HG02798 (cell line): ENCODE measurements around the gene MBNL2.
A peak's percentile ranks its signal among the peaks of the same experiment; 100 is the strongest.

Source experiments
- ATAC-seq: cut with Tn5 transposase; IDR thresholded peaks from one replicate; pipeline ENCODE4 v1.9.1; 2021; ENCODE audit warnings: mild to moderate bottlenecking; ENCODE audit not compliant: unreplicated experiment, poor library complexity

The MBNL2 gene

DNA sequence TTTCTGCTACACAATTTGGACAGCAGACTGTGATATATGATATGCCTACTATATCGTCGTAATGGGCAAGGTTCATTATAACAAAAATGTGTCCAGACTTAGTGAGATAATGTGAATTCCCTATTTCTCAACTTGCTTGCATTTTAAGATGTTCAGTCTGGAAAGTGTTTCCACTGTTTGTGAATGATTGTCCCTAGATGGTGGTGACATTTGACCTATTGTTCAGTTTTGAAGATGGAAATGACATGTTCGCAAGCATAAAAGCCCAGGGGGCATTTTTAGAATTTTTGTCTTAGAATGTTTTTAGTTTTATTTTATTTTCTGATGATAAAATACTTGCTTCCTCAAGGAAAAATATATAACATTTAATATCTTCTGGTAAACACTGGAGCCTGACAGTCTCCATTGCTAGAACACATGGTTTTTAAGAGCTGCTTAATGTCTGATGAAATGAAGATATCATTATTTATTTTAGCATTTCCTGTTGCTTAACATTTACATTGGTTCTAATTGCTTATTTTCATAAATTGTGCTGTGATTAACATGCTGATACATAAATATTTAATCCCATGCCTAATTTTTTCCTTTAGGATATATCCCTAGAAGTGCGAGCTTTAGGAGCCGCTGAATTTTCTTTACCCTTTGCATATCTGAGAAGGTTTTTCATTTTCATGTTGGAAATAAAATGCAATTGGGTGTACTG, 27.1 kb downstream of the MBNL2 start:
- no peak for ATAC-seq

DNA sequence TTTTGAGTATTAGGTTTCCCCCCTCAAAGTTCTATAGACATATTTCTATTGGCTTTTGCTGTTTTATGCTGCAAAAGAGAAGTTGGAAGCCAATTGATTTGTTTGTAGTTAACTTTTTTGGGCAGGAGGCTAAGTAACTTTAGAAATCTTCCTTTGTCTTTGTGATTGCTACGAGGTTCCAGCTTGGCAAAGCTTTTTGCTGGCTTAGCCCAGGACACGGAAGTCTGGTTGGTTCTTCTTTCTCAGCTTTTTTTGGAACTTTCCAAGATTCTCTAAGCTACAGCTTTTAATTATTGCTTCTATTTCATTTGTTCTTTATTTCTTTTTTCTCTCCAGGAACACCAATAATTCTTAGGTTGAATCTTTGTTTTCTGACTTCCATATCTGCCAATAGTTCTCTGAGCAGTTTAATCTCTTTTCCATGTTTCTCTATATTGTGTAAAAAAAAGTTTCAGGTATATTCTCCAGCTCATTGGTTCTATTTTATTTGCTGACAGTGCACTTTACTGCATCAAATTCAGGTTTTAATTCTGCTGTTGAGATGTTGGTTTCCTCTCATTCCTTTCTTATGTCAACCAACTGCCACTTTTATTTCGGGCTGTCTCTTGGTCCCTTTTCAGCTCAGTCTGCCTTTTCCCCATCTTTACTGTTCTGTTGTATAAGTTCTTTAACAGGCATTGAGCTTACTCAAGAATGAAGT, 27.8 kb downstream of the MBNL2 start:
- no peak for ATAC-seq

DNA sequence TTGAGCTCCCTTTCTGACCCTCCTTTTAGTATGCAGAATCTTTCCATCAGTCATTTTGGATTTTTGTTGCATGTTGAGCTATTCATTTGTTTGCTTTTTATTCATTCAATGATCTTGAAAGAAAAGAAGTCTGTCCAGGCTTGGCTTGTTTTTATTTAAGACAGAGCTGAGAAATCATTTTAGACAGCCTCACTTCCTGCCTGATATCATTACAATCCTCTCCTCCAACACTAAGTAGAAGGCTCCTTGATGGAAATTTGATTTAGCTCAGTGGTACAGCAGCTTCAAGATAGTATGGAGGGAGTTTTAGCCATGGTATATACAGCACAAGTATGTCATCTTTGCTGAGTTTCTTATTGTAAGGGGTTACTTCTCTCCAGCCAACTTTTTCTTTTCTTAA, 28.4 kb downstream of the MBNL2 start:
- no peak for ATAC-seq

DNA sequence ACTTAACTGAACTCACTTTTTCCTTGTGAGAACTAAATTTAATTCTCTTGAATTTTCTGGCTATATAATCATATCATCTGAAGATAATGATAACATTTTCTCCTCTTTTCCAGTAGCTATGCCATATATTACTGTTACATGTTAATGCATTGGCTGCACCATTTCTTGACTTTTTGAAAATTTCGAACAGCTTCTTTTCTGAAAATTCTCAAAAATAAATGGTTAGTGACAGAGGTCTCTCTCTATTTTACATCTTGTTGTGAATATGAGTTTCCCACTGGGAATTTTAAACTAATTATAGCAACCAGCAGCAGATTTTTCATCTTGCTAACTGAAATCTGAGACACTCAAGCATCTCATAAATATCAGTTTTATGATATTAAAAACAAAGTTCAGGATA, 30.6 kb downstream of the MBNL2 start:
- no peak for ATAC-seq

DNA sequence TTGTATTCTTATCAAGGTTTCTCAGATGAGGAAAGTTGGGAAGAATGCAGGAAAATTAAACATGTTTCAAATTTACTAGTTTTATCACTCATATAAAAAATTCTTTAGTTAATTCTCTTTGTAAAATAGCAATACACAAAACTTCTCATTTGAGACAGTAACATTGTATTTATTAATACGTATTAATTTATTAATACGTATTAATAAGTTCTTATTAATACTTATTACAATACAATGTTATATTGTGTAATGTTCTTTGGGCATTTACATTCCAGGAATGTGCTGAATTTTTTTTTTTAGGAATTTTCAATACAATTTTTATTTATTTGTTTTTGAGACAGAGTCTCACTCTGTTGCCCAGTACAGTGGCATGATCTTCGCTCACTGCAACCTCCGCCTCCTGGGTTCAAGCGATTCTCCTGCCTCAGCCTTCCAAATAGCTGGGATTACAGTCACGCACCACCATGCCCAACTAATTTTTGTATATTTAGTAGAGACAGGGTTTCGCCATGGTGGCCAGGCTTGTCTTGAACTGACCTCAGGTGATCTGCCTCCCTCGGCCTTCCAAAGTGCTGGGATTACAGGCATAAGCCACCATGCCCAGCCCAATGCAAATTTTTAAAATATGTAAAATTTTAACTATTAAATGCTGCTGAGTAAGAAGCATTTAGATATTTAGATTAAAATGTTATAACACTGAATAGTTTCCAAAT, 31.6 kb downstream of the MBNL2 start:
- no peak for ATAC-seq

DNA sequence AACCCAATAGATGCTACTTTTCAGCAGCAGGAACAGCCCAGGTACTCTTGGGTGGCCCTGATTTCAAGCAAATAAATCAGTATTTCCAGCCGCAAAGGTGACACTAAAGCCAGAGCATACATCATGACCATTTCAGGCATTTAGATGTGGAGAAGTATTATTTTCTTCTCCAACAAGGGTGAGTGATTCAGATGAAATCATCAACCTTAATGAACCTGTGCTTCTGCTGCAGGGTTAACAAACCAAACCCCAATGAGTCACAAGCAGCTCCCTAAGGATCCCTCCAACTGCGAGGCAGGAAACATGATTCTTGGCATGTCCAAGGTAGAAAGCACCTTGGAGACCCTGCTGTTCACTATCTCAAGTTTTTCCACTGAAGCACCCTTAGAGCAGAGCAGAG, 32.7 kb downstream of the MBNL2 start:
- ATAC-seq, result no peak

DNA sequence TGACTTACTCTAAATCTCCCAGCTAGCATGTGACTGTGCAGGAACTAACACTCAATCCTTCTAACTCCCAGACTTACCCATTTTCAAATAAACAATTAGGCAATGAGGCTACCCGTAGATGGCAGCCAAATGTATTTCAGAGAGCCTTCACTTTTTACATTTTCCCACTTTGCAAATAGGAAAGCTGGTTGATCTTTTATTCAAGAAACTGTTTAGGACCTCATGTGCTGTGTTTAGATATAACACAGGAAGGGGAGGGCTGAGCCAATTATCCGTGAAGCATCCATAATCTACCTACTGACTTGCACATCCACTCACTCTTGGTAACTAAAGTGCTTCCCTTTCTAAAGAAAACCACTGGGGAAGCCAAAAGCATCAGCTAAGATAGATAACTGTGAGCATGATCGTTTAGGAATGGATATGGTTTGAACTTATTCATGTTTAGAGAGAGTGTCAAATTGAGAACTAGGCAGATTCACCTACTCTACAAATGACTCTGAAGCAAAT, 33.4 kb downstream of the MBNL2 start:
- no peak for ATAC-seq

DNA sequence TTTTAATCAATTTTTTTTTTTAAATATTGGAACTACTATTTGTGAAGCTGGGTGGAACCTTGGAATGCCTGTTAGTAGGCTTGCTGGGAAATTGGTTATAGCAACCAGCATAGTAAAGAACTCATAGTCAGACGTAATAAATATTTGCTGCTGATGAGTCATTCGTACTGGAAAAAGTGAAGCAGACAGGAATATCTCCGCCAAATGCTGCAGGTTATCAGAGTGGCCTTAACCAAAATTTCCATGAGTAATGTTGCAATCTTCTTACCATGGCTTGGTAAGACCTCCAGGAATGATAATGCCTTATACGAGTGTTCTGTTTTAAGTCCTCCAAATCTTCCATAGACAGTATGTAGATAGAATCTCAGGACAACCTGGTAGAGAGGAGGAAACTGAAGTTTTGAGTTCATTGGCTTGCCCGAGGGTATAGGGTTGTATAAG, 34.2 kb downstream of the MBNL2 start:
- no peak for ATAC-seq

DNA sequence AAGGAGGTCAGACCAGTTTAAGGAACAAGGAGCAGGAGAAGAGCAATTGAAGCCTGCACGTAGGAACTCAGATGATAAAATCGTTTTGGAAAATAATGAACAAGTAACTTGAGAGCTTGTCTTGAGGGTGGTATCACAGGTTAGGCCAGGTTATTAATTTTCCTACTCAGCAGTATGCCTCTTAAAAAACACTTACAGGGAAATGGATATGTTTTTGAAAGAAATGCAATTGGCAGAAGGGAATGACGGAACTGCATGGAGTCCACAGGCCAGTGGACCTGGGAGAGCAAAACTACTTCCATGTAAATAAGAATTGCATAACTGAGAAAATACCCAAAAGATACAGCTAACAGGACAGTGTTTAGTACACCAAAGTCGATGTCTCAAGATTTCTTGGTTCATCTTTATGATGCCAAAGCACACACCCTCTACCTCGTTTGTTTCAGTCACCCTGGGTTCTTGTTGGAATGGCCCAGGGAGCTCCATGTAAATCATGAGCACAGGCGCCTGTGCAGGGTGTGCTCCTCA, 35.2 kb downstream of the MBNL2 start:
- no peak for ATAC-seq

DNA sequence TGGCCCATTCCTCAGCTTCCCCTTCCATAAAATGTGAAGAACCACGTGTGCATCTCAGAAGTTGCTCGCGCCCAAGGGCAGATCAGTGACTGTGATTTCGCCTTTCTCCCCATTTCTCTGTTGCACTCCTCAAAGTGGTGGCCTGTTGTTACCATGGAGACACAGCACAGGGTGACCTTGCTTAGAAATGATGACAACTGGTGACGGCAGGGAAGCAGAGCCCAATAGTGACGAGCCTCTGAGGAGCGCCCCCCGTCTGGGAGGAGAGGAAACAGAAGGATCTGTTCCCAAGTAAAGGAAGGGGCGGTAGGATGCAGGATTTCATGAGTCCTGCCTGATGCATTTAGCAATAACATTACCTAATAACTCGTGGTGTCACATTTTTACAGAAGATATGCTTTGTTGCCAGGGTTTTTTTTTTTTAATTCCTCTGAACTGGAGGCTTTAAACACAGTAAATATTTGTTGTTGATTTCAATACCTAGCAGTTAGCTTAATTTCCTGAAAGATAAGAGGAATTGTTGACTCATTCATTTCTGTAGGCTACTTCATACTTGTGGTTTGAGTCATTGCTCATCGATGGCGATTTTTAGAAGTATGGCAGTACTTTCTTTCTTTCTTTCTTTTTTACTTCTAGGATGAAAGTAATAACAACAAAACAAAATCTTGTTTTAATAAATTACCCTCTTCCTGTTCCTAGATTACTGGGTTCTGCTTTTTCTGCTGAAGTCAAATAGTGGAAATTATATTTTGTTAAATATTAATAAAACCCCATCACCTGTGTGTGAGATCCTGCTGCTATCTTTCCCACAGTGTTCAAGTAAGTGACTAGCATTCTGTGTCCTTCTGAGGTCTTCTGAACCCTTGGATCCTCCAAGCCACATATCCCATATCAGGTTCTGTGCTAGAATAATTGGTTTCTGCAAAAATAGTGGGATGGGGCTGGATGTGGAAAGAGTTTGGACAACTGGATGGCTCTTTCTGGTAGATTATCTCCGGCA, 36.0 kb downstream of the MBNL2 start:
- ATAC-seq, result peak; percentile 72

DNA sequence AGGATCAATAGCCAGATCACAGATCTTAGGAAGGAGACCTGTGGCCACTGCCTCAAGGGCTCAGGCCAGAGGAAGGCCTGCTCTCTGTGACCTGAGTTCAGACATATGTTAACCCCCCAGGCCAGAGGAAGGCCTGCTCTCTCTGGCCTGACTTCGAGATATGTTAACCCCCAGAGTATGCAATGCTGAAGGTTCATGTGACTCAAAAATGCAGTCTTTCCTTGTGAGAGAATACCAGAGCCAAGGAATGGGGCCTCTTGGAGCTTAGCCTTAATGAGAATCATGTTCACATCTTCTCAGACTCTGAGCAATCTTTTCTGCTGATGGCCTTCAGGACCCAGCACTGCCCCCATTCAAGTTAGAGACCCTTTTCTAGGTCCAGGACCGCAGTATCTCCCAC, 36.7 kb downstream of the MBNL2 start:
- ATAC-seq, result no peak

DNA sequence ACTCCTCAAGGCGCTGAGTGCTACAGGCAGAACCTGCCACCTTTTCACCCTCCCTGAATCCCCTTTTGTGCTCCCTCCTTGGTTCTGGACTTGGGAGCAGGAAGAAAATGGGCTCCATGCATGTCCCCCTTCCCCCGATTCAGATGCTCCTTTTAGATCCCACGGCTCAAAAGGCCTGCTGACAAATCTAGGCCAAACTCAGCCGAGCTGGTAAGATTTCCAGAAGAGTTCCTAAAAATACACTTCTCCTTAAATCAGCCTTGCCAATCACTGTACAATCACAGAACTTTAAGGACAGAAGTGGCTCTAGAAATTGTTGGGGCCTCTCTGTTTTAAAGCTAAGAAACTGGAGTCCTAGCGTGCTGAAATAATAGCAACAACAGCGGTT, 37.3 kb downstream of the MBNL2 start:
- ATAC-seq, result no peak

DNA sequence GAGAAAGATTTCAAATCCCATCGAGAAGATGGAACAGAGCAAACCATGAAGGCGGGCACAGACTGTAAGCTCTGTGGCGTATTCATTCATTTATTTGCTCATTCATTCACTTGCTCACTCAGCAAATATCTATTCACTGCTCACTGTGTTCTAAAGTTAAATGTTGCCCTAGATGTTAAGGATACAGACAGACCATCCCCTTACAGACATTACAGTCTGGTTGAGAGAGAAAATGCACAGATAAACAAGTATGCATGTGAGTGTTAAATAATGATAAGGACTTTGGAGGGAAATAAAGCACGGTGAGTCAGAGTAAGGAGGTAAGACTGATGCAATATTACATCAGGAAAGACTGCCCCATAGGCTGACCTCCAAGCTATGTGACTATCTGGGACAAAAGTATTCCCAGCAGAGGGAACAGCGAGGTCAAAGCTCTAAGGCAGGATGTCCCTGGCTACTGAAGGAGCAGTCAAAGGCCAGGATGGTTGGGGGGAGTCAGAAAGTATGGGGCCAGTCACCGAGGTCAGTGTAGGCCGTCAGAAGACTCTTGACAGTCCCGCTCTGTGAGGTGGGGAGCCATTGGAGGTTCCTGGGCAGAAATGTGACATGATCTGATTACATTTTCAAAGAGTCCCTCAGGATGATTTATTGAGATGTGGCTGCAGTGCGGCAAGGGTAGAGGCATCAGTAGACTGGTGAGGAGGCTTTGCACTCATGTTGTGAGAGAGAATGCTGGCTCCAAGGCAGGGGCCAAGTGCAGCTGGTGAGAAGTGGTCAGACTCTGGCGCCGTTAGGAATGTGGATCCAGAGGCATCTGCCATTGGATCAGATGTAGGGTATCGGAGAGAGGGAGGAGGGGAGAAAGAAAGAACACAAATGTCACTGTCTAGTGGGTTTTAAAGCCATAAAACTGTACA, 37.9 kb downstream of the MBNL2 start:
- no peak for ATAC-seq

DNA sequence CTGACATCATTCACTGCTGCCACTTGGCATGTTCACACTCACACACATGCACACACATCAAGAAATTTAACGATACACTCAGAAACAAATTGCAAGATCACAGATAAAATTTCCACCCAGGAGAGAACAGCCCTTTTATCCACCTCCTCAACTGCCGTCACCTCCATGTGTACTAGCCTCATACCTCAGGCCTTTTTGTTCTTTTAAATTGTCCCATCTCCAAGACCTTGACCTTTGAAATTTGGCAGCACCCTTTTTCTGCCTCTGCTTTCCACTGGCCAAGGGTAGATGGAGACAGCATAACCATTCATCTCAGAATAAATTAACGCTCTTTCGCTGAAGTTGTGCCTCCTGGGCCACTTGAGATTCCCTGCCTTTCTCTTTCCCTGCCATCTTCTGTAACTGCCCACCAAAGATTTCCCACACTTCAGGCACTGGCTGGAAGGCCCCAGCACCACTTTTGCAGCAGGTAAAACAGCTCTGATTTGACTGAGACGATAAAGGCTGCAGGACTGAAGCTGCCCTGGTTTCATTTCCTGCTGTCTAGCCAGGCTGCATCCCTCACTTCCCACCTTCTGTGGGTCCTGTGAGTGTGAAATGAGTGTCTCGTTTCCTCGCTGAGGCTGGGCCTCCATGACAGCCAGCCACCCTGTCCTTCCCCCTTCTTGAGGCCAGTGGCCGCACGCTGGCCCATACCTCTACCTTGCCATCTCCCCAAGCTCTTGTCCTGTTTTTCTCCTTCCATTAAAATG, 39.3 kb downstream of the MBNL2 start:
- peak; percentile 63 for ATAC-seq

DNA sequence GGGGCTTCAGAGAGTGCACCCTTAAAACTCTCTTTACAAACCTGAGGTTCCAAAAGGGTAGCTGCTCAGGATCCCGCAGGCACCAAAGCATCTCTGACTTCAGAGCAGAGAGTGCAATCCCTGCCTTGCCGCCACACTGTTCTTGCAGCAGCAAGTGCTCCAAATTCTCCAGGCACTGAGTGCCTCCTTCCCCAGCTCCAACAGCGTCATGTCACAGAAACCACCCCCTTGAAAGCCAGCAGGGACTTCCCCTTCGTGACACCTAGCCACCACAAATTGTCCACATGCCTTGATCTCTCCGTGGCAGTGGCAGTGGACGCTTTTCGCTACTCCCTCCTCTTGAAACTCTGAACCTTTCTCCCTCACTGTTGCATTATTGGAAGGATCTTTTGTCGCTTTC, 39.9 kb downstream of the MBNL2 start:
- no peak for ATAC-seq

DNA sequence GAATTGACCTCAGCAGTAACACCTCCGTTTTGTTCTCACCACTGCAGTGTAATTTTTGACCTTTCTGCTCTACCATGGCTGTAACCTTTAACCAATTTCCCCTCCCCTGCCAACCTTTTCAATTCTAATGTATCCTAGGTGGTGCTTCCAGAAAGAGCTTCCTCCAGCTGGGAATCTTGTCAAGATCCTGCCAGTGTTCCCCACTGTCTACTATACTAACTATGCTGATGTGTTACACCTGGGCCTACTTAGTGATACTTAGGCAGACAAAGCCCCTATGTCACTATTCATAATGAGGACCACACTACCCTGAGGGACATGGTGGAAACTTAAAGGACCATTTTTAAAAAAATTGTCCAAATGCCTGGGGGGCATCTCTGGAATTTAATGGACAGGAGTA, 41.0 kb downstream of the MBNL2 start:
- no peak for ATAC-seq

DNA sequence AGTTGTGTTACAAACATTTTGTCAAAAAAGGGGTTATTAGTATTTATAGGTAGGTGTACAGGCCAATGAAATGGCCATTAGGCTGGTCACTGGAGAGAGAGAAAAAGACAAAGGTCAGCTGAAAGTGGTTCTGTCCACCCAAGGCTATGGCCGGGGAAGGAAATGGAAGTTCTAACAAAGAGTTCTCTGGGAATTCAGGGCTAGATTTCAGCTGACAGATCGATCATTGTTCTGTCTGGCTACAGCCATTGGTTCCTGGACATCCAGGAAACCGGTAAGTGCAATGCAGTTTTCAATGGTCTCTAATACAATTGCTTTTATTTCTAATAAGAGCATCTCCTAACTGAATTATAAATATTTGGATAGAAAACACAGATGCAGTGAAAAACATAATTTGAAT, 42.5 kb downstream of the MBNL2 start:
- ATAC-seq, result no peak

DNA sequence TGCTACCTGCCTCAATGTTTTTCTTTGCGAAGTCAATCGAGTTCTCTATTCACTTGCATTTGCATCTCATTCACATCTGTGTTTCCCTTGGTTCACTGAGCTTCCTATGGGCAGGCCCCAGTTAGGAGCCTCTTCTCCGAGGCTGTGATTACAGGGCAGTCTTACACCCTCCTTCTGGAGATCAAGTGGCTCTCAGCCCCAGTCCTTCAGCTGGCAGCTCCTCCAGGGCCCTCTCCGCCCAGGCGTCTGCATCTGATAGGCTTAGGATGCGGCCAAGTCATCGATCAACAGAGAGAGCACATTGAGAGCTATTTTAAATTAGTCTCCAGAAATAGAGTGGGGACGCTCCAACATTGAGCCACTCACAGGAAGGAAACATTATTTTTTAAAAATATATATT, 44.2 kb downstream of the MBNL2 start:
- ATAC-seq, result no peak
